ENCODE results near the gene PSMB9. TPM values are rescaled to one million over a fixed set of nuclear protein-coding genes. Genes with fewer than 3 reads are reported as not detected.

Gene PSMB9
- total and polyA plus RNA-seq, 5 donors, result 8.2 to 22.7 (median 16.9) TPM

- DNase-seq, result no peak
- intact Hi-C loops (cut with DNase I), result no loop called here
- H3K27ac ChIP-seq (ENCODE audit: low read length), result no peak overlapping the region
- no peak for ATAC-seq
- WGBS, result 79% methylated on average over 6 of the region's 6 CpGs
- H3K4me3 ChIP-seq (ENCODE audit: low read length), result no peak overlapping the region
- no peaks in the 10 kb centered on the region for H3K9me3 ChIP-seq (ENCODE audit: control insufficient read depth, low read length)
- H3K4me1 ChIP-seq (ENCODE audit: control insufficient read depth, insufficient read depth, low read length), result peaks cover 4% of the 10 kb centered on the region
- H3K27me3 ChIP-seq (ENCODE audit: control insufficient read depth, insufficient read depth), result no peaks in the 10 kb centered on the region
These were observed 4.9 kb upstream of the PSMB9 start for GRCh38 chr6:32849126-32849525.

- intact Hi-C loops (cut with DNase I), result no loop called here
- Histone ChIP-seq H3K9me3 (ENCODE audit: control insufficient read depth, low read length) (no peaks in the 10 kb centered on the region), H3K27ac (ENCODE audit: low read length) (no peak overlapping the region), H3K4me1 (ENCODE audit: control insufficient read depth, insufficient read depth, low read length) (peaks cover 4% of the 10 kb centered on the region), H3K27me3 (ENCODE audit: control insufficient read depth, insufficient read depth) (no peaks in the 10 kb centered on the region), H3K4me3 (ENCODE audit: low read length) (no peak overlapping the region)
- 83% methylated on average over 4 of the region's 4 CpGs for WGBS
- DNase-seq (no peak), ATAC-seq (no peak)
These were observed 3.0 kb upstream of the PSMB9 start for GRCh38 chr6:32851025-32851424.

DNA sequence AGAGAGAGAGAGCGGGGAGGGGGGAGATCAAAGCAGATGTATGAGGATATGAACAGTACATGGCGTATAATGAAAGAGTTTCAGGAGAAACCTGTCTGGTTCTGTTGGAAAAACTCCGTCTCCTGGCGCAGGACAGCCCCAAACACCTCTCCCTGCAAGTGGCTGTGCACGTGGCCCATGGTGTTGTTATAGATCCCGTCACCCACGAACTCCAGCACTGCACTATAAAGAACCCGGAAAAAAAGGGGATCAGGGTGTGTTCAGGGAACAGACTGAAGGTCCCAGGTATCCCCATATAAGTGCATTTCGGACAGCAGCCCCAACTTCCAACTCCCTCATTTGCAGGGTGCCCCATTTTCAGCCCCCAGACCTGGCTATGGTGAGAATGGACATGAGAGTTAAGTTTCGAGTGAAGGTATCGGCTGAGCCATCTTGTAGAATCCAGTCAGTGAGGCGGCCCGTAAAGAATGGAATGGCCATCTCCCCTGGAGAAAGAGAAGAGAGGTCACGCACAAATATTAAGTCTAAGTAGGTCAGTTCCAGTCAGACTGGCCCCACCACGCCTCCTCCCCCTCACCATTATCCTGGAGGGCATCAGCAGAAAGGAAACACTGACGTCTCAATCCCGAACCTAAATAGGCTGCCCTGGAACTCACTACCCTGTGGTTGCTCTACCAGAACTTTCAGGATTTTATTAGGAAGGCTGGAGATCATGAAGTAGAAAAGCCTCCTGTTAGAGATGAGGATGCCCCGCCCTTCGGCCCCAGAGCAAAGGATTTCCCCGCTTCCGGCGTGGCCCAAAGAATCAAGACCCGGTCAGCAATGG lies 1.8 kb upstream of the PSMB9 start:
- peak overlapping the region; percentile 75 for H3K4me3 ChIP-seq (ENCODE audit: low read length)
- intact Hi-C loops (cut with DNase I), result no loop called here
- ATAC-seq, result peak in 1 of 2 donors; percentile 7
- H3K27ac ChIP-seq (ENCODE audit: low read length), result peak overlapping the region; percentile 98
- peaks cover 4% of the 10 kb centered on the region for H3K4me1 ChIP-seq (ENCODE audit: control insufficient read depth, insufficient read depth, low read length)
- H3K9me3 ChIP-seq (ENCODE audit: control insufficient read depth, low read length), result no peaks in the 10 kb centered on the region
- peak; percentile 44 to 75 (median 65) for DNase-seq
- H3K27me3 ChIP-seq (ENCODE audit: control insufficient read depth, insufficient read depth), result no peaks in the 10 kb centered on the region
- WGBS, result 48% methylated on average over 23 of the region's 23 CpGs

DNA sequence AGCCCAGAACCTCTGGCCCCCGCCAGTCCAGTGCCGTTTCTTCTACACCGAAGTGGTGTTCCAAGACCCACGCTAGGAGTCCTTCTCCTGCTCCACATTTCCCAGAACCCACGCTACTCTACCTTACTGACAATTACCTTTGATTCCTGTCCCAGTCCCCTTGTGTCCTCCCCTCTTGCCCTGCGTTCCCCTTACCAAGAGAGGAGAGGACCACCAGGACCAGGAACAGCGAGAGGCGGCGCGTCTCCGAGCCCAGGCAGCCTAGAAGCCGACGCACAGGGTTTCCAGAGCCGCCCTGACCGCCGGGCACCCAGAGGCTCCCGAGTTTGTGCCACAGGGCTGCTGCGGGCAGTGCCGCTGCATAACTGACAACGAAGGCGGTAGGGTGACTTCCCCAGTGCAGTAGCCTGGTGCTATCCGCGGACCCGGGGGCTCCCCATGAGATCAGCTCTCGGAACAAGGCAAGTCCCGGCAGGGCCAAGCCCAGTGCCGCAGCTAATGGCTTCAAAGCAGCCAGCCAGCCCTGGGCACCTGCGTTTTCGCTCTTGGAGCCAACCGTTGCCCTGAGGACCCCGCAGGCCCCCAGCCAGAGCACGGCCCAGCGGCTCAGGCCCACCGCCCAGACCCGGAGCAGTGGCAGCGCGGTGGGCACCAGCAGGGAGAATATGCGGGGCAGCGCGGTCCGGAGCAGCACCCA lies 1.0 kb upstream of the PSMB9 start:
- Histone ChIP-seq H3K9me3 (ENCODE audit: control insufficient read depth, low read length) (no peaks in the 10 kb centered on the region), H3K27me3 (ENCODE audit: control insufficient read depth, insufficient read depth) (no peaks in the 10 kb centered on the region), H3K4me1 (ENCODE audit: control insufficient read depth, insufficient read depth, low read length) (peaks cover 4% of the 10 kb centered on the region), H3K4me3 (ENCODE audit: low read length) (peak overlapping the region; percentile 75), H3K27ac (ENCODE audit: low read length) (peak overlapping the region; percentile 98)
- ATAC-seq, result peak; percentile 36 to 42
- intact Hi-C loops (cut with DNase I), result no loop called here
- peak; percentile 52 to 75 (median 73) for DNase-seq
- WGBS, result under 1% methylated on average over 41 of the region's 41 CpGs

DNA sequence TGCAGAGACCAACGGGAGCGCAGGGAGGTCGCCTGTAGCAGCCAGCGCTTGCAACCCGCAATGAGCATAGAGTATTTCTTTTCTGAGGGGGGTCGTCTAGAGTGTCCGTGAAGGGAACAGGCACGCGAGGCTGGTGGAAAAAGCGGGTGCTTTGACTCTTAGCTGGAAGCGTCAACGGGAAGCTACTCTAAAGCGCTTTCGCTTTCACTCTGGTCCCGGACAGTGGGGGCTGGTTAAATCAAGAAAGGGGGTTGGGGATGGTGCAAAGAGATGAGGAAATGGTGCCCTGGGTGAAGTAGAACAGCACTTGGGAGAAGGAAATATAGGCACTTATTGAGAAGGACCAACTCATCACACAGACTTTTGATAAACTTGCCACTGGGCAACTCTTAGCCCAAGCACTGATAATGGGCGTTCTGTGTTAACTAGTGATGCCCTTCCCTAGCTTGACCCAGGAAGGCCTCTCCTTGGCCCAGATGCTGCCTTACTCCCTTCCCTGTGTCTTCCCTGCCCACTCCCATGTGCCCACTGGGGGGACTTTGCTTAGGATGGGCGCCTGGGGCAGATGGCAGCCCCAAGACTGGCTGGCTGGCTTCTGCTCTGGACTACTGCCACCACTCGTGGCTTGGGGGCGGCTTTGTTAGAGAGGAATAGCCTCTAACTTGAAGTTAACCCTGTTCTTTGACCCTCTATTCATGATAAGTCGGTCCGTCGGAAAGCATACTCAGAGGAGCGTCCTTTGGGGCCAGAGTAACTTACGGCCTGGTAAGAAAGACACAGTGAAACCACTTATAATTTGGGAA lies 585 bp downstream of the PSMB9 start:
- 11% methylated on average over 24 of the region's 24 CpGs for WGBS
- DNase-seq (peak; percentile 40 to 67 (median 62)), ATAC-seq (peak; percentile 45 to 50)
- H3K4me3 ChIP-seq (ENCODE audit: low read length), result peak overlapping the region; percentile 75
- H3K27ac ChIP-seq (ENCODE audit: low read length), result peak overlapping the region; percentile 69
- H3K27me3 ChIP-seq (ENCODE audit: control insufficient read depth, insufficient read depth), result no peaks in the 10 kb centered on the region
- H3K4me1 ChIP-seq (ENCODE audit: control insufficient read depth, insufficient read depth, low read length), result peaks cover 4% of the 10 kb centered on the region
- intact Hi-C loops (cut with DNase I), result no loop called here
- no peaks in the 10 kb centered on the region for H3K9me3 ChIP-seq (ENCODE audit: control insufficient read depth, low read length)

- Histone ChIP-seq H3K4me3 (ENCODE audit: low read length) (no peak overlapping the region), H3K4me1 (ENCODE audit: control insufficient read depth, insufficient read depth, low read length) (peaks cover 4% of the 10 kb centered on the region), H3K27ac (ENCODE audit: low read length) (no peak overlapping the region), H3K27me3 (ENCODE audit: control insufficient read depth, insufficient read depth) (no peaks in the 10 kb centered on the region), H3K9me3 (ENCODE audit: control insufficient read depth, low read length) (no peaks in the 10 kb centered on the region)
- DNase-seq (no peak), ATAC-seq (no peak)
- intact Hi-C loops (cut with DNase I), result no loop called here
- 81% methylated on average over 8 of the region's 8 CpGs for WGBS
These were observed 1.6 kb downstream of the PSMB9 start for GRCh38 chr6:32855467-32856174.

DNA sequence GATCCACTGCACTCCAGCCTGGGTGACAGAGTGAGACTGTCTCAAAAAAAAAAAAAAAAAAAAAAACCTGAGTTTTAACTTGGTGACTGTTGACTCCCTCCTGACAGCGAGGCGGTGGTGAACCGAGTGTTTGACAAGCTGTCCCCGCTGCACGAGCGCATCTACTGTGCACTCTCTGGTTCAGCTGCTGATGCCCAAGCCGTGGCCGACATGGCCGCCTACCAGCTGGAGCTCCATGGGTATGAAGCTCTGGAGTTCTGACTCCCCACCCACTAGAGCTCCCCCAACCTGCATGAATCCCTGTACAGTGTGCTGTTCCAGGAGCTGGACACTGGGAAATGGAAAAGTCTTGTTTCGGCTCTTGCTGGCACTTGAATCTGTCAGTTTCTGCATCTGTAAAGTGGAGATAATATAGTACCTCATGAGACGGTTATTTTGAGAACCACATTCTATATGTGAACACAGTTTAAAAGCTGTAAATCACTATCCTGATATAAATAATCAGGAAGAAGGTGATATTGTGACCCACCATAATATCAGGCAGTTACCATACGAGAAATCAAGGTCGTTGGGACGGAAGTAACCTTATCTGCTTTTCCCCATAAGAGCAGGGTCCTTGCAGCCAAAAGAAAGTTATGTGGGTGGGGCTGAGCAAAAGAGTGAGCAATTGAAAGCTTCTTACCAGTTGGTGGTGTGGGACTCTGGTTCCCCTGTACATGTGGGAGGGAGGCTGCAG lies 3.3 kb downstream of the PSMB9 start:
- no peak for ATAC-seq
- H3K27me3 ChIP-seq (ENCODE audit: control insufficient read depth, insufficient read depth), result no peaks in the 10 kb centered on the region
- no peak overlapping the region for H3K4me3 ChIP-seq (ENCODE audit: low read length)
- no peak for DNase-seq
- WGBS, result 82% methylated on average over 14 of the region's 14 CpGs
- no peaks in the 10 kb centered on the region for H3K4me1 ChIP-seq (ENCODE audit: control insufficient read depth, insufficient read depth, low read length)
- no peak overlapping the region for H3K27ac ChIP-seq (ENCODE audit: low read length)
- no peaks in the 10 kb centered on the region for H3K9me3 ChIP-seq (ENCODE audit: control insufficient read depth, low read length)
- intact Hi-C loops (cut with DNase I), result no loop called here

- H3K27me3 ChIP-seq (ENCODE audit: control insufficient read depth, insufficient read depth), result no peaks in the 10 kb centered on the region
- H3K9me3 ChIP-seq (ENCODE audit: control insufficient read depth, low read length), result no peaks in the 10 kb centered on the region
- 87% methylated on average over 5 of the region's 5 CpGs for WGBS
- intact Hi-C loops (cut with DNase I), result no loop called here
- H3K4me3 ChIP-seq (ENCODE audit: low read length), result no peak overlapping the region
- ATAC-seq (no peak), DNase-seq (no peak)
- no peak overlapping the region for H3K27ac ChIP-seq (ENCODE audit: low read length)
- H3K4me1 ChIP-seq (ENCODE audit: control insufficient read depth, insufficient read depth, low read length), result no peaks in the 10 kb centered on the region
These were observed 4.2 kb downstream of the PSMB9 start for GRCh38 chr6:32858194-32858593.

GRCh38 chr6:32860674-32861073 lies 6.7 kb downstream of the PSMB9 start:
- intact Hi-C loops (cut with DNase I), result no loop called here
- Histone ChIP-seq H3K4me1 (ENCODE audit: control insufficient read depth, insufficient read depth, low read length) (no peaks in the 10 kb centered on the region), H3K27me3 (ENCODE audit: control insufficient read depth, insufficient read depth) (no peaks in the 10 kb centered on the region), H3K4me3 (ENCODE audit: low read length) (no peak overlapping the region), H3K27ac (ENCODE audit: low read length) (no peak overlapping the region), H3K9me3 (ENCODE audit: control insufficient read depth, low read length) (no peaks in the 10 kb centered on the region)
- DNase-seq (no peak), ATAC-seq (no peak)
- WGBS, result 82% methylated on average over 1 of the region's 1 CpG

GRCh38 chr6:32862725-32863124 lies 8.7 kb downstream of the PSMB9 start:
- 74% methylated on average over 3 of the region's 3 CpGs for WGBS
- ATAC-seq, result no peak
- no peak overlapping the region for H3K4me3 ChIP-seq (ENCODE audit: low read length)
- intact Hi-C loops (cut with DNase I), result no loop called here
- no peak for DNase-seq
- H3K4me1 ChIP-seq (ENCODE audit: control insufficient read depth, insufficient read depth, low read length), result no peaks in the 10 kb centered on the region
- no peaks in the 10 kb centered on the region for H3K9me3 ChIP-seq (ENCODE audit: control insufficient read depth, low read length)
- no peaks in the 10 kb centered on the region for H3K27me3 ChIP-seq (ENCODE audit: control insufficient read depth, insufficient read depth)
- no peak overlapping the region for H3K27ac ChIP-seq (ENCODE audit: low read length)
